ENCODE data around the gene MCCC2. TPM values are rescaled to one million over a fixed set of nuclear protein-coding genes. Genes with fewer than 3 reads are reported as not detected.
A peak's percentile ranks its signal among the peaks of the same experiment; 100 is the strongest.

MCCC2 gene
- total and polyA plus RNA-seq, 2 of the 13 experiments (the other 11 are each of a cell fraction or from before 2014, with no cell fraction given), result 44.8 to 83.6 TPM

DNA sequence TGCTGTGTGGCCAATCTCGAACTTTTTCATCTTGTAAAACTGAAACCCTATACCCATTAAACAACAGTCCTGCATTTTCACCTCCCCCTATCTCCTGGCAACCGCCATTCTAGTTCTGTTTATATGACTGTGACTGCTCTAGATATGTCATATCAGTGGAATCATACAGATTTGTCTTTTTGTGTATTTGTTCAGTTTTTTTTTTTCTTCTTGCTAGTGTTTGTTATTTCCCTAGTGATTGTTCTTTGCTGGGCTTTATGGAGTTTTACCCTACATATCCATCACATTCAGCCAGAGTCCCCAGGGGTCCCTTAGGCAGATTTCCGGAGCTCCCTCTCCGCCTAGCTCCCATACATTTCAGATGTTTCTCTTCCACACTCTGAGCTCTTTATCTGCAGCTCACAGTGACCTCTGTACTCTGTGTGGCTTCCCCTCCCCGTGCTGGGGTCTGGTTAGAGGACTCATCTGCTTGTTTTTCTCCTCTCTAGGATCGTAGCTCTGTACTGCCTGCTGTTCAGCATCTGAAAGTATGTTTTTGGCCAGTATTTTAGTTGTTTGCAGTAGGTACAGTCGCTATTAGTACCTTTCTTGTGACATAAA, 106.8 kb downstream of the MCCC2 start (continued):
- TF ChIP-seq ZBTB43 (CRISPR knock-in tag; conservative IDR thresholded peaks at IDR 0.05) (no peak), PITX1 (CRISPR knock-in tag; IDR thresholded peaks at IDR 0.05) (no peak), RFXAP (CRISPR knock-in tag; IDR thresholded peaks at IDR 0.05; ENCODE audit: borderline replicate concordance) (no peak), ZNF180 (CRISPR knock-in tag; IDR thresholded peaks at IDR 0.05; ENCODE audit: borderline replicate concordance, low read depth) (no peak), JUN (CRISPR knock-in tag; IDR thresholded peaks at IDR 0.05) (no peak), ZNF792 (CRISPR knock-in tag; IDR thresholded peaks at IDR 0.05) (peak; percentile 26; the same call in 1 of the 2 replicates), TEAD3 (CRISPR knock-in tag; optimal IDR thresholded peaks at IDR 0.05; ENCODE audit: borderline replicate concordance) (peak; percentile 42), ZNF17 (CRISPR knock-in tag; IDR thresholded peaks at IDR 0.05) (no peak), JUNB (CRISPR knock-in tag; IDR thresholded peaks at IDR 0.05; ENCODE audit: borderline replicate concordance) (no peak), HDAC1 (CRISPR knock-in tag; IDR thresholded peaks at IDR 0.05) (peak; percentile 47), NFE2L2 (IDR thresholded peaks at IDR 0.05; ENCODE audit: low read length) (no peak), ZNF333 (CRISPR knock-in tag; IDR thresholded peaks at IDR 0.05; ENCODE audit: borderline replicate concordance) (no peak), ISX (CRISPR knock-in tag; conservative IDR thresholded peaks at IDR 0.05) (no peak), TBL1XR1 (IDR thresholded peaks at IDR 0.05; ENCODE audit: borderline replicate concordance, low read length, partially characterized antibody) (no peak), HDAC2 (CRISPR knock-in tag; IDR thresholded peaks at IDR 0.05) (peak; percentile 76; the same call in 1 of the 2 replicates), ZNF709 (CRISPR knock-in tag; IDR thresholded peaks at IDR 0.05) (no peak), ZNF264 (CRISPR knock-in tag; IDR thresholded peaks at IDR 0.05) (peak; percentile 73; the same call in 1 of the 2 replicates), ZNF784 (CRISPR knock-in tag; IDR thresholded peaks at IDR 0.05; ENCODE audit: borderline replicate concordance) (no peak), ZNF446 (CRISPR knock-in tag; IDR thresholded peaks at IDR 0.05) (no peak), ZNF432 (CRISPR knock-in tag; IDR thresholded peaks at IDR 0.05; ENCODE audit: borderline replicate concordance) (no peak), ZBTB7B (CRISPR knock-in tag; IDR thresholded peaks at IDR 0.05) (peak; percentile 89), POLR2AphosphoS2 (IDR thresholded peaks at IDR 0.05; ENCODE audit: low read depth, low read length) (no peak), ZBTB8A (CRISPR knock-in tag; IDR thresholded peaks at IDR 0.05; ENCODE audit: borderline replicate concordance, low read depth) (no peak), ZNF362 (CRISPR knock-in tag; IDR thresholded peaks at IDR 0.05; ENCODE audit: borderline replicate concordance) (peak; percentile 21; the same call in 1 of the 2 replicates), THAP8 (CRISPR knock-in tag; IDR thresholded peaks at IDR 0.05; ENCODE audit: borderline replicate concordance) (no peak)

Data from HepG2 (cell line).